GM10248 (cell line): ENCODE data around the gene PLA2G4E.
A peak's percentile ranks its signal among the peaks of the same experiment; 100 is the strongest.

Experiments used
- CTCF ChIA-PET: fragments of 300-600 bp; sonication (Branson Sonifier 250); formaldehyde crosslinking; extraction: SDS; loops from one replicate; lab custom pipeline; 2021; ENCODE audit warnings: antibody characterized with exemption; lab: Yijun Ruan, JAX
- POLR2A ChIA-PET: fragments of 350-650 bp; sonication (Branson Sonifier 250); formaldehyde crosslinking; extraction: SDS; loops from one replicate; lab custom pipeline; 2020; ENCODE audit warnings: antibody characterized with exemption; lab: Yijun Ruan, JAX
- DNase-seq: peaks from one replicate; pipeline ENCODE4 v3.0.0; 2012; ENCODE audit errors: extremely low spot score
- CTCF ChIP-seq: IDR thresholded peaks from 2 replicates; pipeline ENCODE4 v1.5.1; 2012; ENCODE audit warnings: mild to moderate bottlenecking, low read depth; ENCODE audit errors: extremely low read depth, missing control alignments, control extremely low read depth

PLA2G4E gene

GRCh38 chr15:42056934-42057798 lies 36.3 kb upstream of the PLA2G4E start:
- CTCF ChIA-PET = interaction anchor here (1.0 to 6.6 kb wide), 17 partner anchors 8 to 283 kb away, joined by 3 to 102 read pairs (median 4); partner anchors contain the start of gene MAPKBP1
- peak; percentile 71 for TF ChIP-seq CTCF
- peak; percentile 82 for DNase-seq
- POLR2A ChIA-PET = no interaction called here

GRCh38 chr15:42053914-42054313 lies 33.1 kb upstream of the PLA2G4E start:
- ChIA-PET POLR2A (no interaction called here), CTCF (interaction anchor here (0.8 to 6.6 kb wide), 7 partner anchors 8 to 67 kb away, joined by 3 to 102 read pairs (median 4); no protein-coding TSS in a partner anchor)
- no peak for TF ChIP-seq CTCF
- DNase-seq = no peak

- DNase-seq = no peak
- ChIA-PET CTCF (interaction anchor here (0.8 to 6.6 kb wide), 3 partner anchors 11 to 66 kb away, joined by 3 to 102 read pairs (median 5); no protein-coding TSS in a partner anchor), POLR2A (no interaction called here)
- TF ChIP-seq CTCF = no peak
These were observed 32.2 kb upstream of the PLA2G4E start for GRCh38 chr15:42053010-42053409.

GRCh38 chr15:42050484-42051255 lies 29.8 kb upstream of the PLA2G4E start:
- DNase-seq = no peak
- no peak for TF ChIP-seq CTCF
- POLR2A ChIA-PET = no interaction called here
- CTCF ChIA-PET = interaction anchor here (0.8 to 1.4 kb wide), 3 partner anchors 10 to 61 kb away, joined by 3 to 4 read pairs (median 3); no protein-coding TSS in a partner anchor

- TF ChIP-seq CTCF = no peak
- POLR2A ChIA-PET = no interaction called here
- DNase-seq = no peak
- CTCF ChIA-PET = interaction anchor here (1.0 to 1.1 kb wide), 2 partner anchors 8 to 59 kb away, joined by 3 to 4 read pairs; no protein-coding TSS in a partner anchor
These were observed 28.0 kb upstream of the PLA2G4E start for GRCh38 chr15:42048821-42049200.
